Hematopoietic multipotent progenitor cell treated with erythropoietin and hydrocortisone succinate and interleukin-3 and kit ligand, for 15 days (in vitro differentiated cells): ENCODE data around the gene TMEM74B.

ENCODE experiments used
- DNase-seq: peaks from one replicate; pipeline ENCODE4 v3.0.0-alpha.2; 2015; ENCODE audit warnings: low spot score

The TMEM74B gene

GRCh38 chr20:1137236-1137635, 47.5 kb downstream of the TMEM74B start:
- no peak for DNase-seq

GRCh38 chr20:1134836-1135235, 49.9 kb downstream of the TMEM74B start:
- no peak for DNase-seq

GRCh38 chr20:1134355-1134754, 50.4 kb downstream of the TMEM74B start:
- DNase-seq, result no peak

GRCh38 chr20:1131354-1131753, 53.4 kb downstream of the TMEM74B start:
- DNase-seq, result no peak

GRCh38 chr20:1130847-1131246, 53.9 kb downstream of the TMEM74B start:
- DNase-seq, result no peak
